T follicular helper cell (primary cell): ENCODE measurements around the gene P3H3.
"Not testable (repeated sequence)": the region's sequence is repeated elsewhere in the genome, so short reads cannot be mapped to it uniquely, and the experiment has no call there.

Experiments
- DNase-seq: peaks from one replicate; pipeline ENCODE4 v3.0.0-alpha.2; 2020; ENCODE audit warnings: low read depth

P3H3 gene

GRCh38 chr12:6843118-6843902, 15.1 kb downstream of the P3H3 start:
- no peak for DNase-seq

GRCh38 chr12:6845395-6845794, 17.2 kb downstream of the P3H3 start:
- DNase-seq, result no peak

- DNase-seq, result no peak
Observed at GRCh38 chr12:6846316-6846869, 18.2 kb downstream of the P3H3 start.

- DNase-seq, result no peak
Observed at GRCh38 chr12:6847676-6848075, 19.5 kb downstream of the P3H3 start.

- no peak for DNase-seq
Observed at GRCh38 chr12:6849427-6849826, 21.2 kb downstream of the P3H3 start.

- DNase-seq, result no peak
Observed at GRCh38 chr12:6849976-6850560, 21.9 kb downstream of the P3H3 start.

GRCh38 chr12:6850796-6851152, 22.6 kb downstream of the P3H3 start:
- no peak for DNase-seq

GRCh38 chr12:6851153-6851920, 23.1 kb downstream of the P3H3 start, which contains the start of gene CDCA3:
CDCA3 (minus strand) TSS chr12:6851286; CDS start chr12:6850952, 334 bp downstream.
- DNase-seq, result peak; percentile 86

GRCh38 chr12:6851921-6852650, 23.9 kb downstream of the P3H3 start, which contains the start of gene USP5:
USP5 (plus strand) TSS chr12:6852150; CDS start chr12:6852180, 30 bp downstream.
- DNase-seq, result peak; percentile 98

GRCh38 chr12:6852651-6853354, 24.6 kb downstream of the P3H3 start:
- DNase-seq, result peak; percentile 50

GRCh38 chr12:6853626-6854025, 25.4 kb downstream of the P3H3 start:
- no peak for DNase-seq

- no peak for DNase-seq
Observed at GRCh38 chr12:6854036-6854435, 25.8 kb downstream of the P3H3 start.

- DNase-seq, result no peak
Observed at GRCh38 chr12:6855322-6855721, 27.1 kb downstream of the P3H3 start.

GRCh38 chr12:6858799-6859198, 30.6 kb downstream of the P3H3 start:
- no peak for DNase-seq

GRCh38 chr12:6860116-6860515, 31.9 kb downstream of the P3H3 start:
- no peak for DNase-seq

GRCh38 chr12:6860942-6861341, 32.7 kb downstream of the P3H3 start:
- DNase-seq, result no peak

GRCh38 chr12:6861391-6861790, 33.2 kb downstream of the P3H3 start:
- no peak for DNase-seq

GRCh38 chr12:6863033-6863432, 34.8 kb downstream of the P3H3 start:
- no peak for DNase-seq

GRCh38 chr12:6863586-6864321, 35.5 kb downstream of the P3H3 start:
- no peak for DNase-seq

- DNase-seq, result not testable (repeated sequence)
Observed at GRCh38 chr12:6865307-6865706, 37.1 kb downstream of the P3H3 start.
